Stimulated activated CD8-positive, alpha-beta memory T cell treated with anti-CD3 and anti-CD28 coated beads, Interleukin-15, amount 100 ng/mL, for 1 hour (primary cell): ENCODE measurements around the gene ARFGEF2.
A peak's percentile ranks its signal among the peaks of the same experiment; 100 is the strongest.
"Not testable (repeated sequence)": the region's sequence is repeated elsewhere in the genome, so short reads cannot be mapped to it uniquely, and the experiment has no call there.

Source experiments
- DNase-seq: peaks from one replicate; pipeline ENCODE4 v3.0.0-alpha.2; 2020; ENCODE audit warnings: low read depth

ARFGEF2 gene

GRCh38 chr20:49006446-49006980 is 85.0 kb downstream of the ARFGEF2 start:
- DNase-seq, result no peak

GRCh38 chr20:49009899-49010631 is 88.6 kb downstream of the ARFGEF2 start:
- no peak for DNase-seq

- DNase-seq, result no peak
Observed at GRCh38 chr20:49024220-49024619, 102.7 kb downstream of the ARFGEF2 start.

- DNase-seq, result not testable (repeated sequence)
Observed at GRCh38 chr20:49028177-49028576, 106.7 kb downstream of the ARFGEF2 start.

GRCh38 chr20:49028684-49029083 is 107.2 kb downstream of the ARFGEF2 start:
- DNase-seq, result no peak

DNA sequence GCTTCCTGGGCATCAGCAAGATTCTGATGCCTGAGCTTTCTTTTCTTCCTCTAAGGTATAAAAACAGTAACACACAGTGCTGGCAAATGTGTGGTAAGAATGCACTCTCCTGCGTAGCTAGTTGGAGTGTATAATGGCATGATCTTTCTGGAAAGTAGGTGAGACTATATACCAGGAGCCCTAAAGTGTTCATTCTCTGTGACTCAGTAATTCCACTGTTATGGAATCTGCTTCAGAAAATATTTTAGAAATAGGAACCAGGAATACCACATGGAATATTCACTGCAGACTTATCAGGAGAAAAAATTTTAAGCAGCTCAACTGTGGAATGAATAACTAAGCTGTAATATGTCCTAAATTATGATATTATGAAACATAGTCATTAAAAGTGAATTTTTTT is 107.7 kb downstream of the ARFGEF2 start:
- no peak for DNase-seq

DNA sequence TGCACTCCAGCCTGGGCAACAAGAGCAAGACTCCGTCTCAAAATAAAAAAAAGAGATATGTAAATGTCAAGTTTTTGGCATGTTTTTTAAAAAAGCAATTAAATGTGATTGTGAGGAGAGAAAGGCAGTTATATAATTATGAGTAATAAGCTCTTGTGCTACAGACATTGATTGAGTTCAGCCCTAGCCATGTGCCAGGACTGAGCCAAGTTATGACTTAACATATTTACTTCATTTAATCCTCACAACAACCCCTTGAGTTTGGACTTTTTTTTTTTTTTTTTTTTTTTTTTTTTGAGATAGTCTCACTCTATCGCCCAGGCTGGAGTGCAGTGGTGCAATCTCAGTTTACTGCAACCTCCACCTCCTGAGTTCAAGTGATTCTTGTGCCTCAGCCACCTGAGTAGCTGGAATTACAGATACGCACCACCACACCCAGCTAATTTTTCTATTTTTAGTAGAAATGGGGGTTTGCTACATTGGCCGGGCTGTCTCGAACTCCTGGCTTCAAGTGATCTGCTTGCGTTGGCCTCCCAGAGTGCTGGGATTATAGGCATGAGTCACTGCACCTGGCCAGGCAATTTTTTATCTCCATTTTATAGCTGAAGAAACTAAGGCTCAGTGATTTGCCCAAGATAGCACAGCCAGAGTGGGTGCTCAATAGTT is 109.6 kb downstream of the ARFGEF2 start:
- no peak for DNase-seq

GRCh38 chr20:49032455-49032854 is 110.9 kb downstream of the ARFGEF2 start:
- no peak for DNase-seq

DNA sequence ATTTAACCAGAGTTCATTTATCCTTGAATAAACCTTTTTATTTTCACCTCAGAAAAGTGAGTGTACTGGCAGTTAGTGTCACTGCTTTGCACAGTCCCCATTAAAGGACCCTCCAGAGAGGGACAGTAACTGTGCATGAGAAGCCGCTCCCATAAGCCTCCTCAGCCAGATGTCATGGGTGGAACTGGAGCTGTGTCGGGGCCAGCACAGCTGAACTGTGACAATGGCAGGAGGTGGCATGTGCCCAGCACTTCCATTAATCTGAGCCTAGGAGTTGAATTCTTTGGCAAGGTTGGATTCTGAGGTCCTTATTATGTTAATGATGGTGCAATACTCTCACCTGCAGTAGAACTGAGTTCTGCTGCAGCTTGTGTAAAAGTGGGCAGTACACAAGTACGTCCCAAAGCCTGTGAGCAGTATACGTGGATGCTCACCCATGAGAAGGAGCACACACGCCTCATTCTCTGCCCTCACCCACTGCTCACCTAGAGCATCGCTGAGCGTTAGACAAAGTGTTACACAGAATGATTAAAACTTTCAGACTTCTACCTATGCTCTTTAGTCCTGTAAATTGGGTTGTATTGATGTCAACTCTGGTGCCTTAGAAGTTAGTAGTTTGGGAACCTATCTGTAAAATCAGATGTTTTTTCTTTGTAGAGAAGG is 112.7 kb downstream of the ARFGEF2 start:
- no peak for DNase-seq

DNA sequence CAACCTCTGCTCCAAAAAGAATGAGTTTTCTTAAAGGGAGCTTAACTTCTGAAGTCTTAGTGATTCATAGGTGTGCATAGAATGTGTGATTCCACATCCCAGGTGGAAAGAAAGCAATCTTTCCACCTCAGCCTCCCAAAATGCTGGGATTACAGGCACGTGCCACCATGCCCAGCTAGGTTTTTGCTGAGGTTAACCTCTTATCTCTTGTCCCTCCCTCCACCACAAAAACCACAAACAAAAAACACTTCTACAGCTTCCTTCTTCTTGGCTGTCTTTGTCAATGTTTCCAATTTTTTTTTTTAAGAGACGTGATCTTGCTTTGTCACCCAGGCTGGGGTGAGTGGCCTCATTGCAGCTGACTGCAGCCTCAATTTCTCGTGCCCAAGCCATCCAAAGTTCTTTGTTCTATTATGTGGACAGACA is 116.5 kb downstream of the ARFGEF2 start:
- no peak for DNase-seq

DNA sequence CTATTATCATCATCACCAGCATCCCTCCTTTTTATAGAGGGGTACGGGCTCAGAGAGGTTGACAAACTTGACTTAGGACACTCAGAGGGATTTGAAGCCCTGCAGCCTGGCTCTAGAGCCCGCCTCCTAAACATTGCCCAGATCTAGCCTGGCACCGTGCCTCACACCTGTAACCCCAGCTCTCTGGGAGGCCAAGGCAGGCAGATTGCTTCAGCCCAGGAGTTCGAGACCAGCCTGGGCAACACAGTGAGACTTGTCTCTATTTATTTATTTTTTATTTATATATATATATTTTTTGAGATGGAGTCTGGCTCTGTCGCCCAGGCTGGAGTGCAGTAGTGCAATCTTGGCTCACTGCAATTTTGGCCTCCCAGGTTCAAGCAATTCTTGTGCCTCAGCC is 118.3 kb downstream of the ARFGEF2 start:
- no peak for DNase-seq

DNA sequence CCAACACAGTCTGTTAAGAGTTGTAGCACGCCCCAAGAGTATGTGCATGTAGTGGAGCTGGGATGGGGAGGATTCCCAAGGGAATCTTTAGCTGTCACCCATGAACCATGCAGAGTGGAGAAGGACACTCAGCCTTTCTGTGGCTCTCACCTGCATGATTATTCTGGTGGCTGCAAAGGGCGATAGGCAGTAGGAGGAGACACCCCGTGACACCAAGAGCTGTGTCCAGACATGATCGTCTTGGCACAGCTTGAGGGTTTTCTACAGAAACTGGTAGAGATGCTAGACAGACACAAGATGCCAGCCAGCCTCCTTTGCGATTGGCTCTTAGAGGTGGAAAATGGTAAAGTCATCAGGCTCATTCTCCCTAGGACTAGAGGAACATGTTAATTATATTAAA is 121.5 kb downstream of the ARFGEF2 start:
- DNase-seq, result no peak

- DNase-seq, result no peak
Observed at GRCh38 chr20:49045440-49046086, 124.1 kb downstream of the ARFGEF2 start.

DNA sequence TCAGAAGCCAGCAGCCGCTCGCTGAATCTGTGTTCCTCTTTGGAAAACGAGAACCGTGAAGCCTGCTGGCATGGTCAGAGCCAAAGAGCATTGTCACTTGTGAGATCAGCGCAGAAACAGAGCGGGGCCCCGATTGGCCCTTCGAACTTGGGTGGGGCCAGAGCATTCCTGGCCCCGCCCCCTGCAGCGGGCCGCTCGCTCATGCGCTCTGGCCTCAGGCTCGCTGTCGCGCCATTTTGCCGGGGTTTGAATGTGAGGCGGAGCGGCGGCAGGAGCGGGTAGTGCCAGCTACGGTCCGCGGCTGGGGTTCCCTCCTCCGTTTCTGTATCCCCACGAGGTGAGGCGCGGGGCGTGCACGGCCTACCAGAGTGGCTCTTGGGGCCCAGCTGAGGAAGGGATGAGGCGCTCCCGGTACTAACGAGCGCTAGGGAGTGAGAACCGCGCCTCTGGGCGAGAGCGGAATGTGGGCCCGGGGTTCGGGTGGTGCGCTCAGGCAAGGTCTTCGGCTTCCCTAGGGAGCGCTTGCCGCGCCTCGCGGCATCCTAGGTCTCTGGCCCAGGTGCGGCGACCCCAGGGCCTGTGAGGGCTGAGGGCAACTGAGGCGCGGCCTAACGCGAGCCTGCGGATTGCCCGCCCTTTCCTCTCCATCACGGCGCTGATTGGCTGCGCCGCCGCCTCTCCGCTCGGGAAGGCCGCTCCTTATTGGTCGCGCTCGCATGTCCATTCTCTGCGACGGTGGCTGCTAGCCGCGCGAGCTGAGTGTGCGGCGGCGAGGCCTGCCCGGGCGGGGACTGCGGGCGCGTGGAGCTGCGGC is 124.8 kb downstream of the ARFGEF2 start, which contains the start of gene CSE1L:
TSS of gene CSE1L (plus strand) at position 226 of the 814 bp plus-strand sequence. CDS start 12,152 bp downstream, outside the sequence.
- DNase-seq, result peak; percentile 85

DNA sequence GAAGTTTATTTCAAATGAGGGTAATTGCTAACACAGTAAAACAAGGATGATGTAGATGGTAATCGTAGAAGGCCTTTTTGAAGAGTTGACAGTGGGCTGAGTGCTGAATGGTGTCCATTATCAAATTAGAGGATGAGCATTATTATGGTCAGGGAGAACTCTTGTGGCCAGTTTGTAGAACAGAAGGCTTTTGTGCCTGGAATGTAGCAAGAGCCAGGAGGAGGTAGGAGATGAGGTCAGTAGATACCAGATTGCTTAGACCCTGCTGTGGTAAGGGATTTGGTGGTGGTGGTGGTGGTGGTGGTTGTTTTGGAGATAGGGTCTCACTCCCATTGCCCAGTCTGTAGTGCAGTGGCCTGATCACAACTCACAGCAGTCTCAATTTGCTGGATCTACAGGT is 130.8 kb downstream of the ARFGEF2 start:
- no peak for DNase-seq

DNA sequence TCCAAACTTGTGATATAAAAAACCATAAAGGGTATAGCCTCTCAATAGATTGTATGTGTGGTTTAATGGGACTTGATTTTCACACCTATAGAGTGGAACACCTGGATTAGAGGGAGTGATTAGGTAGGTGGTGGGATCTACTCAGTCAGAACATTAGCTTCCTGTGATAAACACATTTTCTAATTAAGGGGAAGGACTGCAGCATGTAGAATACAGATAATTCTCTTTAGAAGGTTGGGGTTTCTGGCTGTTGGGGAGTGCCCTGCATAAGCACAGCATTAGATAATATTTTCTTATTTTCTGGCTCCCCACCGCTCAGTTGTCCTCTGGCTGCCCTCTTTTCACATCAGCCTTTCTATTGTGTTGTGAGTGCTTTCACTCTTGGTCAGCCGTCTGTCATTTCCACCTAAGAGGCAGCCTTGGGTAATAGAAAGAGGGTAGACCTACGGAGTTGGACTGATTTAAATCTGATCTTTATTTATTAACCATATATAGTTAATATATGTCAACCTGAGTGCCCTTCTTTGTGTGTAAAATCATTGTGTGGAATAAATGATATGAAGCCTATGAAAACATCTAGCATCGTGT is 132.6 kb downstream of the ARFGEF2 start:
- DNase-seq, result no peak

DNA sequence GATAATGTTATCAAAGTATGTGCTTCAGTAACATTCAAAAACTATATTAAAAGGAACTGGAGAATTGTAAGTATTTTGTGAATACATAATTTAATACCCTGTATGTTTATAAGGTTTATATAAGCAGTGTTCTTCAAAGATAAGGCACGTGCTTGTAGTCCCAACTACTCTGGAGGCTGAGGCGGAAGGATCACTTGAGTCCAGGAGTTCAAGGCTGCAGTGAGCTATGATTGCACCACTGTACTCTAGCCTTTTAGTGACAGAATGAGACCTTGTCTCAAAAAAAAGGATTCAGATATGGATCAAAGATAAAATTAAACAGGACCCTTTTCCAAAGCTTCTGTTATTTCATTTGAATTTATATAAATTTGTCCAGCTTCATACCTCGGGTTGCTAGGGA is 141.8 kb downstream of the ARFGEF2 start:
- DNase-seq, result no peak

DNA sequence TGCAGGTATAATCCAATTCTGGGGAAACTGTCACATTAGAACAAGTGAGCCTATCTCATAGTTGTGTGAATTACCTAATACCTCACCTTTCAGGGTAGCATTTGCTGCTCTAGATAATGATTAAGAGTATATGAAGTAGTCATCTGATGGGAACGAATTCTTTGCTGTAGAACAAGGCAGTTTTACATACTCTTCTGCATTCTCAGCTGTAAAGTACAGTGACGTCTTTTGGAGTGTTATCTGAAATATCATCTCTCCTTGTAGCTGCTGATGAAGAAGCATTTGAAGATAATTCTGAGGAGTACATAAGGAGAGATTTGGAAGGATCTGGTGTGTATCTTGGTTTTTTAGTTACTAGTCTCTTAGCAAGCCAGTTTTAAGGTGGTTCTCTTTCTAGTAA is 153.0 kb downstream of the ARFGEF2 start:
- DNase-seq, result no peak

GRCh38 chr20:49078310-49078709 is 156.8 kb downstream of the ARFGEF2 start:
- no peak for DNase-seq

GRCh38 chr20:49082295-49082694 is 160.8 kb downstream of the ARFGEF2 start:
- not testable (repeated sequence) for DNase-seq
